Measurements from ENCODE around the gene OCRL.

The OCRL gene

DNA sequence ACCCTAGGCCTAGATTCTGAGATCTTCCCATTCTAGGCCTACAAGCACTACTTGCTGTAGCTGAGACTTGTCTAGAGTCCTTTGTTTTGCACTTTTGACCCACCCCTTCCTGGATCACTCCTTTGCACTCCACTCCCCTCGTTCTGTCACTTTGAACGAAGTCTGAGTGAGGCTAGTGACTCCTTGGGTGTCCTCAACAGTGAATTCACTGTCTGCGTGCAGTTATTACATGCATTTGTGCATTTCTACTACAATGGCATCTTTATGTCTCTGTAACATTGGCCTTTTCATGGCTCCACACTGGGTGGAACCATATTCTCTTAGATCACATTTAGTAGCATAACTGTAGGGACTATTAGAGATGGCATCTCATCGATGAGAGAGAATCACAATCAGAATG, 50.5 kb downstream of the OCRL start:
- DNase-seq: no peak

- peak; percentile 25 for DNase-seq
Observed at GRCh38 chrX:129593137-129593536, 53.1 kb downstream of the OCRL start.

- DNase-seq: no peak
Observed at GRCh38 chrX:129594781-129595180, 54.7 kb downstream of the OCRL start.

DNA sequence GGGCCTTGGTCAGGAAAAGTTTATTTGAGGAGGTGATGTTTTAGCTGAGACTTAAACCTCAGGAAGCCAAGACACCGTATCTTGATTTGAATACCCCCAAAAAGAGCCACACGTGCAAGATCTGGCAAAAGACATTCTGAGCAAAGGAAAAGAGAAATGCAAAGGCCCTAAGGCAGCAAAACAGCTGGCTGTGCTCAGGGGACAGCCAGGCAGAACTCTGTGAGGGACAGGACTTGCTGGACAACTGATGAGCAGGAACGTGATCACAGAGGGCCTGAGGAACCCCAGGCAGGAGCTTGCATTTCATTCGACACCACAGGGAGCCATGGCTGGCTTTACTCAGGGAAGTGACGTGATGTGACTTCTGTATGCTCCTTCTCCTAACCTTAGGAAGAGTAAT, 56.0 kb downstream of the OCRL start:
- DNase-seq: no peak

- DNase-seq: no peak
Observed at GRCh38 chrX:129597905-129598304, 57.8 kb downstream of the OCRL start.

- DNase-seq: no peak
Observed at GRCh38 chrX:129599499-129599898, 59.4 kb downstream of the OCRL start.

GRCh38 chrX:129599996-129600395, 59.9 kb downstream of the OCRL start:
- no peak for DNase-seq

GRCh38 chrX:129600981-129601424, 60.9 kb downstream of the OCRL start:
- peak; percentile 26 for DNase-seq

GRCh38 chrX:129606918-129607317, 66.9 kb downstream of the OCRL start:
- peak; percentile 47 for DNase-seq

- no peak for DNase-seq
Observed at GRCh38 chrX:129608496-129608895, 68.4 kb downstream of the OCRL start.

- no peak for DNase-seq
Observed at GRCh38 chrX:129609395-129609794, 69.3 kb downstream of the OCRL start.

GRCh38 chrX:129612396-129612795, 72.3 kb downstream of the OCRL start:
- DNase-seq: no peak

DNA sequence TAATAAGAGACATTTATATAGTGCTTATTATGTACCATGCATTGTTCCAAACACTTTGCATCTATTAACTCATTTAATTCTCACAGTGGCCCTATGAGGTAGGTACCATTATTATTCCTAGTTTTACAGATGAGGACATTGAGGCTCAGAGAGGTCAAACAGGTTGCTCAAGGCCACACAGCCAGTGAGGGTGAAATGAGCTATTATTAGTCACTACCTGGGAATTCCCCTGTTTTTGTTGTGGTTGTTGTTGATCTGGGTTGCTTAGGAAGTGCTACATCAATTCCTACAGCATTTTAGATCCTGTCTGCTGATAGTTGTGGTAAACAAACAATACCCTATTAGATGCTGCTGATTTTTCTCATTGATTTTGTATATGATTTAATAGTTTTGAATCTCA, 73.5 kb downstream of the OCRL start:
- no peak for DNase-seq

DNA sequence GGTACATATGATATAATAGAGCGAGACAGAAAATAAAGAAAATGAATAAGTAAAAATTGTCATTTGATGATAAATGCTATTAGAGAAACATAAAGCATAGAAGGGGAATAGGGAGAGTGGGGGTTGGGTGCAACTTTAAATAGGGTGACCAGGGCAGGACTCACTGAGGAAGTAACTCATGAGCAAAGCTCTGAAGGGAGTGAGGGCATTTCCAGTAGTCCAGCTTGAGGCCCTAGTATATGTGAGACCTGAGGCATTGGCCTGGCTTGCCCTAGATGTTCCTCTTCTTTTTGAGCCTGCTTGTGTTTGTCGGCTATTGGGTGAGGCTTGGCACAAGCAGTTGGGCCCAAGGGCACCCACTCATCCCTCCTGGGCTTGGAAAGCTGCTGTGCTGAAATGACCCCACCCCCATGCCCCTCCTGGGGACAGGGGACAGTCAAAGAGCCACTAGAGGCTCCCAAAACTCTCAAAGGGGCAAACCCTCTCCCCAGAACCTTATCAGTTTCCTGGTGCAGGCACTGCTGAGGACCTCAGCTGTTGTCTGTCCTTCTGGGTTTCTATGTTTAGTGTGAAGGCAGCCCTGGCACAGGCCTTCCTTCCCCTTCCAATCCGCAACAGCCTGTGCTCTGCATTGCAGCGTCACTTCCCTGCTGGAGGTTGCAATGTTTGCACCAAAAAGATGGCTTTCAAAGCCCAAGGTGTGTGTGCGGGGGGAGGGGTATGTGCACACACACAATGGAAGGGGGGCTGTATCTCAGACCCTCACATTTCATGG, 74.6 kb downstream of the OCRL start:
- no peak for DNase-seq

DNA sequence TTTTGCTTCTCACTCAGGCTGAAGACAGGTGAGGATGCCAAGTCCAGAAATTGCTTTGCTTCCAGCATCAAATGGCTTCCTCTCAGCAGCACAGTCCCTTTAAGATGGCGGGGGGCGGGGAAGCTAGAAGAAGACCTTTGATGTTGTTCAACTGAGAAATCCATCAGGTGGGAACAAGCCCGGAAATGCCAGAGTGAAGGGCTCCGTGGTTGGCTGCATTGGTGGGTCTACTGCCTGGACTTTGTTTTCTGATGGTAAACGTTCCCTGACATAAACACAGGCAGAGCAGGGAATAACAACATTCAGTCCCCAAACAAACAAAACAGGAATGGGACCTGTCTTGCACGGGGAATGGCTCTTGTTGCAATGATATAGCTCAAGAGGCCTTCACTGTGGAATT, 77.4 kb downstream of the OCRL start:
- no peak for DNase-seq

DNA sequence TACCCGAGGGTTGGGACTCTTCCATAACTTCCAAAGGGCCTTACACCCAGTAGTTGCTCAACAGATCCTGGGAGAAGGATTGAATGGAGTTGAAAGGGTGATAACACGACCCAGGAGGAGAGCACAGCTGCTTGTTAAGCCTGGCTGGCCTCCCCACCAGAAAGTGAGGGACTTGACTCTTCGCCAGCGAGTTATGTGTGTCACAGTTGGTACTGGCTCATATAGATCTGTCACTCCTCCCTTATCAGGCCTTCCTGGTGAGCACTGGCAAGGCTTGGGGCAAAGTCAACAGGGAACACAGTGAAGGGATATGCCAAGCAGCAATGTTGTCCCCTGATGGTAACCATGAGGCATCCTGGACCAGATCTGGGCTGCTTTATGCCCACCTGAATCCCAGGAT, 78.9 kb downstream of the OCRL start:
- no peak for DNase-seq

- peak; percentile 69 for DNase-seq
Observed at GRCh38 chrX:129622757-129623301, 82.8 kb downstream of the OCRL start.

- peak; percentile 13 for DNase-seq
Observed at GRCh38 chrX:129626026-129626425, 86.0 kb downstream of the OCRL start.

DNA sequence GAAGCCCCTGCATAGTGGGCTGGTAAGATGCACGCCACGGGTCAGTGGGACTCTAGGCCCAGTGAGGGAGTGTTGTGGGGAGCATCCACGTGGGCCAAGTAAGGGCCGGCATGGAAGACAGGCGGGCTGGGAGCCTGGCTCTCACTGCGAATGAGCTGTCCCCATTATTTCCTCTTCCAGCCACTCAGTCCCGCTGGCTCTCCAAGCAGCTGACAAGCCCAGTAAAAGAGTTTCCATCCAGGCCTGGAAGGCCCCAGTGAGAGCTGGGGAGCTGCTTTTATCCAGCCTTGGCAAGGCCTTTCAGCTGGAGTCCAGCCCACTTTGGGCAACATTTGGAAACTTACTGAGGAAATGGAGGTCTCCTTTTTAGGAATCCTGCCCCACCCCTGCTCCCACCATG, 89.8 kb downstream of the OCRL start:
- no peak for DNase-seq

- no peak for DNase-seq
Observed at GRCh38 chrX:129631849-129632248, 91.8 kb downstream of the OCRL start.

DNA sequence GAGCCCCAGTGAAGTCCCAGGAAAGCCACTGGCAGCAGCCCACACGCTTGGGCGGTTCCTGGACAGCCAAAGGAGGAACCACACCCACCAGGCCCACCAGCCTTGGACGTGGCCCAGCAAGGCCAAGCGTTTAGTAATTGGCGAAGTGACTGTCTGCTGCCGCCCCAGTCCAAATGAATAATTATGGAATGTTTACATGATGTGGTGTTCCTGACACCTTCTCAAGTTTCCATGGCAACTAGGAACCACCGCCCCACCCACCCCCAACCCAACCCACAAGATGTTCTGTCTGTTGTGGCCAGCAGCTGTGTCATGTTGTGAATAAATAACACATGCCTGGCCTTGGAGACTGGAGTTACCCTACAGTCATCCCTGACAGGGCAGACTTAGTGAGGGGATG, 92.4 kb downstream of the OCRL start:
- DNase-seq: no peak

- DNase-seq: no peak
Observed at GRCh38 chrX:129634541-129634940, 94.5 kb downstream of the OCRL start.

GRCh38 chrX:129636175-129636681, 96.2 kb downstream of the OCRL start:
- DNase-seq: no peak

- peak; percentile 58 for DNase-seq
Observed at GRCh38 chrX:129637217-129638109, 97.4 kb downstream of the OCRL start.
